Smooth muscle cell (in vitro differentiated cells): ENCODE data around the gene JOSD1. TPM values are rescaled to one million over a fixed set of nuclear protein-coding genes. Genes with fewer than 3 reads are reported as not detected.
A peak's percentile ranks its signal among the peaks of the same experiment; 100 is the strongest.

Source experiments
- DNase-seq: peaks from one replicate; lab custom pipeline; 2025; ENCODE audit not compliant: unreplicated experiment; lab: John Stamatoyannopoulos, UW
- H2AFZ ChIP-seq: fragments of 200-600 bp; sonication (generic); 2 replicates; pipeline ENCODE4 v1.6.0; 2016; ENCODE audit warnings: antibody characterized with exemption, low read depth, mild to moderate bottlenecking
- H3F3A ChIP-seq: fragments of 200-600 bp; sonication (generic); 2 replicates; pipeline ENCODE4 v1.6.0; 2017; ENCODE audit warnings: antibody characterized with exemption, low read depth
- H3K27ac ChIP-seq: fragments of 200-600 bp; sonication (generic); 2 replicates; pipeline ENCODE4 v1.5.1; 2016; ENCODE audit warnings: low read depth, mild to moderate bottlenecking
- H3K27me3 ChIP-seq: fragments of 200-600 bp; sonication (generic); 2 replicates; pipeline ENCODE4 v1.6.1; 2016; ENCODE audit warnings: low read depth, mild to moderate bottlenecking
- H3K36me3 ChIP-seq: fragments of 200-600 bp; sonication (generic); 2 replicates; pipeline ENCODE4 v1.5.1; 2016; ENCODE audit warnings: low read depth
- H3K4me1 ChIP-seq: fragments of 200-600 bp; sonication (generic); 2 replicates; pipeline ENCODE4 v1.5.1; 2016; ENCODE audit warnings: low read depth
- H3K4me2 ChIP-seq: fragments of 200-600 bp; sonication (generic); 2 replicates; pipeline ENCODE4 v1.6.0; 2016; ENCODE audit warnings: mild to moderate bottlenecking
- H3K4me3 ChIP-seq: fragments of 200-600 bp; sonication (generic); 2 replicates; pipeline ENCODE4 v1.5.1; 2016; ENCODE audit warnings: mild to moderate bottlenecking
- H3K79me2 ChIP-seq: fragments of 200-600 bp; sonication (generic); 2 replicates; pipeline ENCODE4 v1.6.0; 2016; ENCODE audit warnings: low read depth, mild to moderate bottlenecking
- H3K9ac ChIP-seq: fragments of 200-600 bp; sonication (generic); 2 replicates; pipeline ENCODE4 v1.6.0; 2016; ENCODE audit warnings: low read depth
- H3K9me3 ChIP-seq: fragments of 200-600 bp; sonication (generic); replicated peaks from 2 replicates; pipeline ENCODE4 v1.5.1; 2016; ENCODE audit warnings: low read depth
- H4K20me1 ChIP-seq: fragments of 200-600 bp; sonication (generic); 2 replicates; pipeline ENCODE4 v1.6.0; 2016; ENCODE audit warnings: low read depth
- WGBS: methylation state at CpG from one replicate; pipeline ENCODE4 v1.1.7; 2016; ENCODE audit warnings: low lambda C conversion rate; 5-methylcytosine and 5-hydroxymethylcytosine counted together
- polyA plus RNA-seq: library from polyadenylated mRNA; unstranded; fragments of >200 nt; fragmentation: Nextera tagmentation; extraction: Ambion mirVana; gene quantifications from 2 replicates; pipeline ENCODE4 v1.2.1, GENCODE V29; 2016
- total RNA-seq: library from RNA; depleted of rRNA; stranded (reverse); fragments of >200 nt; gene quantifications from 2 replicates; pipeline ENCODE4 v1.2.3, GENCODE V29; 2014
- TF ChIP-seq, protein P1 (sequence below): fragments of 200-600 bp; sonication (generic); IDR thresholded peaks from 2 replicates; pipeline ENCODE4 v1.5.1; 2017; ENCODE audit warnings: borderline replicate concordance, mild to moderate bottlenecking, antibody characterized with exemption; ENCODE audit not compliant: insufficient read depth, poor library complexity, severe bottlenecking

The JOSD1 gene
- total and polyA plus RNA-seq, 2 experiments from 2014 or later, result 6.2 to 38.9 TPM

- Histone ChIP-seq H3K9me3 (no peaks in the 10 kb centered on the region), H3K4me3 (no peak overlapping the region), H3K4me1 (peaks cover 8% of the 10 kb centered on the region), H3K27ac (peak overlapping the region; percentile 90), H3K4me2 (no peak overlapping the region), H3K36me3 (no peaks in the 10 kb centered on the region), H4K20me1 (peaks cover 81% of the 10 kb centered on the region), H3F3A (peaks cover 15% of the 10 kb centered on the region), H3K79me2 (peaks cover 26% of the 10 kb centered on the region), H3K9ac (no peak overlapping the region), H3K27me3 (no peaks in the 10 kb centered on the region), H2AFZ (no peak overlapping the region)
- DNase-seq, result no peak
- TF ChIP-seq, protein P1, sequence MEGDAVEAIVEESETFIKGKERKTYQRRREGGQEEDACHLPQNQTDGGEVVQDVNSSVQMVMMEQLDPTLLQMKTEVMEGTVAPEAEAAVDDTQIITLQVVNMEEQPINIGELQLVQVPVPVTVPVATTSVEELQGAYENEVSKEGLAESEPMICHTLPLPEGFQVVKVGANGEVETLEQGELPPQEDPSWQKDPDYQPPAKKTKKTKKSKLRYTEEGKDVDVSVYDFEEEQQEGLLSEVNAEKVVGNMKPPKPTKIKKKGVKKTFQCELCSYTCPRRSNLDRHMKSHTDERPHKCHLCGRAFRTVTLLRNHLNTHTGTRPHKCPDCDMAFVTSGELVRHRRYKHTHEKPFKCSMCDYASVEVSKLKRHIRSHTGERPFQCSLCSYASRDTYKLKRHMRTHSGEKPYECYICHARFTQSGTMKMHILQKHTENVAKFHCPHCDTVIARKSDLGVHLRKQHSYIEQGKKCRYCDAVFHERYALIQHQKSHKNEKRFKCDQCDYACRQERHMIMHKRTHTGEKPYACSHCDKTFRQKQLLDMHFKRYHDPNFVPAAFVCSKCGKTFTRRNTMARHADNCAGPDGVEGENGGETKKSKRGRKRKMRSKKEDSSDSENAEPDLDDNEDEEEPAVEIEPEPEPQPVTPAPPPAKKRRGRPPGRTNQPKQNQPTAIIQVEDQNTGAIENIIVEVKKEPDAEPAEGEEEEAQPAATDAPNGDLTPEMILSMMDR, result no peak
- WGBS, result 97% methylated on average over 6 of the region's 6 CpGs
These were observed 16.5 kb upstream of the JOSD1 start for GRCh38 chr22:38717244-38717643.

- H2AFZ ChIP-seq, result no peak overlapping the region
- H3K36me3 ChIP-seq, result no peaks in the 10 kb centered on the region
- H3K27ac ChIP-seq, result no peak overlapping the region
- H3K9me3 ChIP-seq, result no peaks in the 10 kb centered on the region
- H3K4me2 ChIP-seq, result no peak overlapping the region
- H3K9ac ChIP-seq, result no peak overlapping the region
- no peaks in the 10 kb centered on the region for H3K27me3 ChIP-seq
- TF ChIP-seq, protein P1, result no peak
- WGBS, result 93% methylated on average over 9 of the region's 9 CpGs
- DNase-seq, result no peak
- H3K79me2 ChIP-seq, result peaks cover 30% of the 10 kb centered on the region
- peaks cover 85% of the 10 kb centered on the region for H4K20me1 ChIP-seq
- H3K4me1 ChIP-seq, result peaks cover 12% of the 10 kb centered on the region
- H3K4me3 ChIP-seq, result no peak overlapping the region
- H3F3A ChIP-seq, result peaks cover 15% of the 10 kb centered on the region
These were observed 16.1 kb upstream of the JOSD1 start for GRCh38 chr22:38716826-38717225.

- 95% methylated on average over 10 of the region's 10 CpGs for WGBS
- no peak overlapping the region for H2AFZ ChIP-seq
- peaks cover 15% of the 10 kb centered on the region for H3F3A ChIP-seq
- TF ChIP-seq, protein P1, result no peak
- DNase-seq, result no peak
- H3K36me3 ChIP-seq, result no peaks in the 10 kb centered on the region
- H3K4me1 ChIP-seq, result peaks cover 13% of the 10 kb centered on the region
- no peaks in the 10 kb centered on the region for H3K27me3 ChIP-seq
- no peaks in the 10 kb centered on the region for H3K9me3 ChIP-seq
- H4K20me1 ChIP-seq, result peaks cover 86% of the 10 kb centered on the region
- H3K79me2 ChIP-seq, result peaks cover 35% of the 10 kb centered on the region
- no peak overlapping the region for H3K4me3 ChIP-seq
- H3K9ac ChIP-seq, result no peak overlapping the region
- H3K27ac ChIP-seq, result no peak overlapping the region
- H3K4me2 ChIP-seq, result no peak overlapping the region
These were observed 15.5 kb upstream of the JOSD1 start for GRCh38 chr22:38716271-38716670.

GRCh38 chr22:38715852-38716251 lies 15.1 kb upstream of the JOSD1 start:
- no peak overlapping the region for H3K9ac ChIP-seq
- no peak overlapping the region for H3K4me3 ChIP-seq
- H2AFZ ChIP-seq, result no peak overlapping the region
- TF ChIP-seq, protein P1, result no peak
- no peak overlapping the region for H3K4me2 ChIP-seq
- H3K4me1 ChIP-seq, result peaks cover 13% of the 10 kb centered on the region
- no peaks in the 10 kb centered on the region for H3K36me3 ChIP-seq
- no peak overlapping the region for H3K27ac ChIP-seq
- H3K27me3 ChIP-seq, result no peaks in the 10 kb centered on the region
- no peaks in the 10 kb centered on the region for H3K9me3 ChIP-seq
- no peak for DNase-seq
- peaks cover 40% of the 10 kb centered on the region for H3K79me2 ChIP-seq
- H3F3A ChIP-seq, result peaks cover 15% of the 10 kb centered on the region
- H4K20me1 ChIP-seq, result peaks cover 88% of the 10 kb centered on the region
- WGBS, result 95% methylated on average over 15 of the region's 15 CpGs
